Pancreas (tissue), 10 donors: ENCODE measurements around the gene VIPR1. TPM values are rescaled to one million over a fixed set of nuclear protein-coding genes. Genes with fewer than 3 reads are reported as not detected.
A peak's percentile ranks its signal among the peaks of the same experiment; 100 is the strongest.

Experiments used
- ATAC-seq, 4 donors: fragments of 200-7000 bp; cut with Tn5 transposase; one replicate each; pipeline versions ENCODE4 v1.8.0 to v1.9.1; 2020; ENCODE audit warnings: mild to moderate bottlenecking in 4 of 4, moderate library complexity in 4 of 4
- DNase-seq, 6 donors: peaks; one replicate each; pipeline ENCODE4 v3.0.0-alpha.2; 2020
- FAIRE-seq: peaks from 2 replicates; lab custom pipeline; 2012; peaks lifted over from hg19 to GRCh38; lab: Jason Lieb, UNC
- H3K27ac ChIP-seq, 4 donors: fragments of 200-600 bp; sonication (generic); 1 replicate in 3 of 4; 2 replicates in 1 of 4; pipeline versions ENCODE4 v1.5.0 to v1.8.0; 2020
- H3K27me3 ChIP-seq, 4 donors: fragments of 200-600 bp; one replicate each; pipeline ENCODE4 v1.8.0; 2021
- H3K36me3 ChIP-seq, 3 donors: fragments of 200-600 bp; sonication (generic) in 1 of 3; one replicate each; pipeline versions ENCODE4 v1.5.0 to v1.8.0; 2020 to 2021
- H3K4me1 ChIP-seq, 3 donors: fragments of 200-600 bp; one replicate each; pipeline ENCODE4 v1.8.0; 2021
- H3K4me3 ChIP-seq, 4 donors: fragments of 200-600 bp; sonication (generic) in 2 of 4; one replicate each; pipeline versions ENCODE4 v1.5.0 to v1.8.0; 2020 to 2021
- H3K9me3 ChIP-seq, 4 donors: fragments of 200-600 bp; one replicate each; pipeline ENCODE4 v1.8.0; 2021
- CTCF ChIP-seq, 4 donors: fragments of 200-600 bp; sonication (generic) in 3 of 4; IDR thresholded peaks; one replicate each; pipeline versions ENCODE4 v1.5.0 to v1.8.0; 2021; ENCODE audit warnings: antibody characterized with exemption in 4 of 4
- WGBS, 2 donors: extraction: QIAGEN DNeasy Blood & Tissue Kit; methylation state at CpG; one replicate each; pipeline ENCODE4 v1.1.7; 2013; 5-methylcytosine and 5-hydroxymethylcytosine counted together
- intact Hi-C, 3 donors: fragments of 100-400 bp; cut with DNase I; formaldehyde crosslinking; loops; one replicate each; pipeline versions ENCODE4 v1.11.1 to v1.14.2; 2022
- polyA plus RNA-seq, 2 donors: library from polyadenylated mRNA; stranded (reverse); fragments of 200-250 nt; gene quantifications; one replicate each; pipeline ENCODE4 v1.2.3, GENCODE V29; 2013
- total RNA-seq, 6 donors: library from RNA; stranded (reverse); fragmentation: NEBNext Ultra II Directional in 4 of 6; extraction: Animal tissue kit (Norgen Biotek cat#: 25700) in 4 of 6; gene quantifications; one replicate each; pipeline versions ENCODE4 v1.2.1 to v1.2.4, GENCODE V29; 2021 to 2023
- donor health status: healthy with polysubstance abuse.
- donor health status: DM: no; HTN: no; CAD: no; lungs with moderate emphysema.
- donor health status: DM: no; HTN: no; CAD: no.
- donor health status: control.
- donor health status: control.
- donor health status: Bipolar disorder and iron deficiency.
- donor health status: DM: yes; HTN: yes; CAD: no.
- donor health status: DM: no; HTN: no; CAD: no.
- donor health status: DM: no; HTN: no; CAD: no.
- donor health status: DM: yes; HTN: yes; CAD: no.

Gene VIPR1
- total and polyA plus RNA-seq, 8 donors, result 0.47 to 10.6 (median 2.1) TPM

DNA sequence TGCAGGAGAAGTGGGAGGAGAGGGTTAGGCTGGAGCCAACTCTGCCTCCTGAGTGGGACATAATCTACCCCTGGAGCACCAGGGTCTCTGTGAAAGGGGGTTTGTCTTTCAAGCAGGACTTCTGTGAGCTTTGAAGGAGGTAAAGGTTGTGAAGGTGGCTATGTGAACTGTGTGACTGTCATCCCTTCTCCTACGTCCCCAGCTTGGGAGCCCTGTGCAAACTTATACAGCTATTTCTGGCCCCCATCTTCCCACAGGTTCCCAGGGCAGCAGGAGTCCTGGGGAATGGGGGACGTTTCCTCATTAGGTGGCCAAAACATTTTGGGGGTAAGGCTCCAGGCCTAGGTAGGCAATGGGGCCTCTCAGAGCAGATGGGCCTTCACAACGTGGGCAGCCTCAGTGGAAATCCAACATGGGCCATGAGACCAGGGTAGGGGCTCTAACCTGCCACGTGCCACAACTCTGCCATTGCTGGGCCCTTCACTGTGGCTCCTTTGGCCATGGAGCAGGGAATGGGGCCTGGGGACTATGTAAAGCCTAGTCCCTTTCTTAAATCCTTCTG lies 3.5 kb downstream of the VIPR1 start:
- Histone ChIP-seq H3K4me3 (no peak overlapping the region), H3K27me3 (no peaks in the 10 kb centered on the region), H3K9me3 (no peaks in the 10 kb centered on the region), H3K4me1 (peaks cover 0 to 6% (median 5%) of the 10 kb centered on the region in 3 donors), H3K27ac (no peak overlapping the region), H3K36me3 (no peaks in the 10 kb centered on the region)
- 80 to 82% methylated on average over 4 of the region's 4 CpGs for WGBS, 2 donors
- intact Hi-C loops, result no loop called here
- TF ChIP-seq CTCF (IDR thresholded peaks at IDR 0.05), result no peak
- FAIRE-seq (no peak), DNase-seq (peak in 2 of 6 donors; percentile 8 to 20), ATAC-seq (no peak)

DNA sequence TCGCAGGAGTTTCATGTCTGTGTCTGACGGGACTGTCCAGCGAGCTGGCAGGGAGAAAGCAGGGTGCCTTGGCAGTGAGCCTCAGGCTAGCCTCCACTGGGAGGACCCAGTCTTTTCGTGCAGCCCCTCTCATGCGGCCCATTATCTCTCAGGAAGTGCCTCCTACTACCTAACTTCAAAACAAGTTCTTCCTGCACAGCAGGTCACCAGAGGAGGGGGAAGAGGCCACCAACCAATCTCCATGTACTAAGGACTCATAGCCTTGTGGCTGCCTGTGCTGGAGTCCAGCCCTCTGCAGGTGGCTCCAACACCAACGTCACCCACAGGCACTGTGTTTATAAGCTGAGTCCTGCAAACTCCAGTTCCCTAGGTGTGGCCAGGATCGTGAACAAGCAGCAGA lies 4.8 kb downstream of the VIPR1 start:
- H3K4me1 ChIP-seq, result no peaks in the 10 kb centered on the region
- intact Hi-C loops, result no loop called here
- FAIRE-seq, result no peak
- 32 to 33% methylated on average over 7 of the region's 7 CpGs for WGBS, 2 donors
- ATAC-seq, result peak; percentile 21 to 67 (median 63)
- H3K27me3 ChIP-seq, result no peaks in the 10 kb centered on the region
- H3K36me3 ChIP-seq, result no peaks in the 10 kb centered on the region
- H3K9me3 ChIP-seq, result no peaks in the 10 kb centered on the region
- peak in 4 of 6 donors; percentile 21 to 54 (median 50) for DNase-seq
- H3K27ac ChIP-seq, result no peak overlapping the region
- no peak for TF ChIP-seq CTCF (IDR thresholded peaks at IDR 0.05)
- H3K4me3 ChIP-seq, result no peak overlapping the region

- no peaks in the 10 kb centered on the region for H3K9me3 ChIP-seq
- FAIRE-seq, result no peak
- H3K27ac ChIP-seq, result no peak overlapping the region
- ATAC-seq, result peak in 3 of 4 donors; percentile 29 to 44 (median 43)
- no peaks in the 10 kb centered on the region for H3K27me3 ChIP-seq
- TF ChIP-seq CTCF (IDR thresholded peaks at IDR 0.05), result no peak
- peak in 1 of 6 donors; percentile 35 for DNase-seq
- H3K4me1 ChIP-seq, result no peaks in the 10 kb centered on the region
- H3K4me3 ChIP-seq, result no peak overlapping the region
- H3K36me3 ChIP-seq, result no peaks in the 10 kb centered on the region
- 58 to 66% methylated on average over 6 of the region's 6 CpGs for WGBS, 2 donors
- intact Hi-C loops, result no loop called here
These were observed 5.4 kb downstream of the VIPR1 start for GRCh38 chr3:42507761-42508335.

- FAIRE-seq, result no peak
- WGBS, 2 donors, result 64 to 71% methylated on average over 4 of the region's 4 CpGs
- no peak overlapping the region for H3K4me3 ChIP-seq
These were observed 6.1 kb downstream of the VIPR1 start for GRCh38 chr3:42508562-42508961.

More at GRCh38 chr3:42508562-42508961, 6.1 kb downstream of the VIPR1 start:
- TF ChIP-seq CTCF (IDR thresholded peaks at IDR 0.05), result no peak
- Histone ChIP-seq H3K27me3 (no peaks in the 10 kb centered on the region), H3K27ac (no peak overlapping the region), H3K4me1 (no peaks in the 10 kb centered on the region), H3K9me3 (no peaks in the 10 kb centered on the region), H3K36me3 (no peaks in the 10 kb centered on the region)
- ATAC-seq, result no peak
- intact Hi-C loops, result no loop called here
- DNase-seq, result peak in 1 of 6 donors; percentile 14
